Stimulated activated memory B cell treated with anti-CD40 and anti-IgM and Interleukin-4, amounts not matched to agents 10 μg/mL and 1 μg/mL and 100 μg/mL, for 72 hours (primary cell): ENCODE results near the gene SLC44A4.
"Not testable (repeated sequence)": the region's sequence is repeated elsewhere in the genome, so short reads cannot be mapped to it uniquely, and the experiment has no call there.

ENCODE experiments used
- ATAC-seq: fragments of 150-1000 bp; cut with Tn5 transposase; 2 replicates; pipeline ENCODE4 v1.10.0; 2021
- H3K27ac Mint-ChIP-seq: one replicate; pipeline ENCODE4 v1.8.0; 2022; ENCODE audit warnings: mild to moderate bottlenecking, mixed read lengths
- H3K27me3 Mint-ChIP-seq: one replicate; pipeline ENCODE4 v1.8.0; 2022; ENCODE audit warnings: mixed read lengths
- H3K36me3 Mint-ChIP-seq: one replicate; pipeline ENCODE4 v1.8.0; 2022; ENCODE audit warnings: mixed read lengths
- H3K4me1 Mint-ChIP-seq: one replicate; pipeline ENCODE4 v1.8.0; 2022; ENCODE audit warnings: mixed read lengths
- H3K4me3 Mint-ChIP-seq: one replicate; pipeline ENCODE4 v1.8.0; 2022; ENCODE audit warnings: mild to moderate bottlenecking, moderate library complexity, mixed read lengths
- H3K9me3 Mint-ChIP-seq: one replicate; pipeline ENCODE4 v1.8.0; 2022; ENCODE audit warnings: mixed read lengths

SLC44A4 gene

DNA sequence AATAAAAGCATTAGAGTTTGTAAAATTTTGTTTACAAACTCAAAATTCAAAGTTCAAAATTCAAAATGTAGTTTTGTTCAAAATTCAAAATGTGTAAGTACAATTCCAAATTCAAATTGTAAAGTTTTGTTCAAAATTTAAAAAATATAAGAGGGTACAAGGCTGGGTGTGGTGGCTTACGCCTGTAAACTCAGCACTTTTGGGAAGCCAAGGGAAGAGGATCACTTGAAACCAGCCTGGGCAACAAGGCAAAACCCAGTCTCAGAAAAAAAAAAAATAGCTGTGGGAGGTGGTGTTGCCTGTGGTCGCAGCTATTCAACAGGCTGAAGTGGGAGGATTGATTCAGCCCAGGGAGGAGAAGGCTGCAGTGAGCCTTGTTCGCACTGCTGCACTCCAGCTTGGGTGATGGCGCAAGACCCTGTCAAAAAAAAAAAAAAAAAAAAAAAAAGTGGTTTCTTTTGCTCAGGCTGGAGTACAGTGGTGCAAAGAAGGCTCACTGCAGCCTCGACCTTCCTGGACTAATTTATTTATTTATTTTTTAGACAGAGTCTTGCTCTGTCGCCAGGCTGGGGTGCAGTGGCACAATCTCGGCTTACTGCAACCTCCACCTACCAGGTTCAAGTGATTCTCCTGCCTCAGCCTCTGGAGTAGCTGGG, 28.5 kb upstream of the SLC44A4 start:
- no peaks in the 10 kb centered on the region for H3K36me3 Mint-ChIP-seq
- H3K4me3 Mint-ChIP-seq = no peak overlapping the region
- no peak overlapping the region for H3K27ac Mint-ChIP-seq
- peaks cover 5% of the 10 kb centered on the region for H3K27me3 Mint-ChIP-seq
- no peak for ATAC-seq
- H3K9me3 Mint-ChIP-seq = no peaks in the 10 kb centered on the region
- H3K4me1 Mint-ChIP-seq = peaks cover 20% of the 10 kb centered on the region

DNA sequence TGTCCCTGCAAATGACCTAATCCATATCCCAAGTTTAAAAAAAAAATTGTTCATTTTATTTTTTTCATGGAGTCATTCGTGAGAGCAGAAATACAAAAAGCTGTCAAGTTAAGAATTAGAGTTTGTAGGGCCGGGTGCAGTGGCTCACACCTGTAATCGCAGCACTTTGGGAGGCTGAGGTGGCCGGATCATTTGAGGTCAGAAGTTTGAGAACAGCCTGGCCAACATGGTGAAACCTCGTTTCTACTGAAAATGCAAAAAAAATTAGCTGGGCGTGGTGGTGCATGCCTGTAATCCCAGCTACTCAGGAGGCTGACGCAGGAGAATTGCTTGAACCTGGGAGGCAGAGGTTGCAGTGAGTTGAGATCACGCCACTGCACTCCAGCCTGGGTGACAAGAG, 27.9 kb upstream of the SLC44A4 start:
- H3K4me3 Mint-ChIP-seq, H3K9me3 Mint-ChIP-seq, H3K27ac Mint-ChIP-seq, ATAC-seq, H3K36me3 Mint-ChIP-seq, H3K27me3 Mint-ChIP-seq: not testable (repeated sequence)
- peaks cover 21% of the 10 kb centered on the region for H3K4me1 Mint-ChIP-seq

DNA sequence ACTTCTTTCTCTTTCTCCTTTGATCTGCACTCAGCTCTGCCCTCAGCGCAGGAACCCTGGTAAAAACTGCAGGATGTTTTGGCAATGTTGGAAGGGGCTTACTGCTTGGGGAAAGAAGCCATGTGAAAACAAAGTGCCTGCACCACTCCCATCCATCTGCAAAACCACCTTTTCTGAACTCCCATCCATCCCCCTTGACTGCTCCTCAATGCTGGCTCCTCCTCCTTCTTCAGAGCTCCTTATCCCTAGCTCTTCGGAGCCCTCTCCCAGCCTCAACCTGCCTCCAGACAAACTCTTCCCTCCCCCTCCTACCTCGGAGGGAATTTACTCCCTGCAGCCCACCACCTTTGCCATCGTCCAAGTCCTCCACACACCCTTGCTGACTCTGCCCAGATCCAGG, 27.3 kb upstream of the SLC44A4 start:
- Mint-ChIP-seq H3K36me3 (no peaks in the 10 kb centered on the region), H3K27ac (no peak overlapping the region), H3K4me3 (no peak overlapping the region), H3K9me3 (no peaks in the 10 kb centered on the region), H3K4me1 (peaks cover 21% of the 10 kb centered on the region), H3K27me3 (no peaks in the 10 kb centered on the region)
- ATAC-seq = no peak

DNA sequence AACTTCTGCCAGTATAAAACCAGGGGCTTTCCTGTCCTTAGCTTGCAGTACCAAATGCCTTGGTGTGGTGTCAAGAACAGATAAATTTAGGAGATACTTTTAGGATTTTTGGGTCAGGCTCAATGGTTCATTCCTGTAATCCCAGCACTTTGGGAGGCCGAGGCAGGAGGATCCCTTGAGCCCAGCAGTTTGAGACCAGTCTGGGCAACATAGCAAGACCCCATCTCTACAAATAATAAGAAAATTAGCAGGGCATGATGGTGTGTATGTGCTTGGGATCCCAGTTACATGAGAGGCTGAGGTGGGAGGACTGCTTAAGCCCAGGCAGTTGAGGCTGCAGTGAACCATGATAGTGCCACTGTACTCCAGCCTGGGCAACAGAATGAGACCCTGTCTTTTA, 26.2 kb upstream of the SLC44A4 start:
- no peak overlapping the region for H3K4me3 Mint-ChIP-seq
- peaks cover 17% of the 10 kb centered on the region for H3K4me1 Mint-ChIP-seq
- no peaks in the 10 kb centered on the region for H3K27me3 Mint-ChIP-seq
- no peaks in the 10 kb centered on the region for H3K9me3 Mint-ChIP-seq
- no peaks in the 10 kb centered on the region for H3K36me3 Mint-ChIP-seq
- H3K27ac Mint-ChIP-seq = no peak overlapping the region
- ATAC-seq = no peak

DNA sequence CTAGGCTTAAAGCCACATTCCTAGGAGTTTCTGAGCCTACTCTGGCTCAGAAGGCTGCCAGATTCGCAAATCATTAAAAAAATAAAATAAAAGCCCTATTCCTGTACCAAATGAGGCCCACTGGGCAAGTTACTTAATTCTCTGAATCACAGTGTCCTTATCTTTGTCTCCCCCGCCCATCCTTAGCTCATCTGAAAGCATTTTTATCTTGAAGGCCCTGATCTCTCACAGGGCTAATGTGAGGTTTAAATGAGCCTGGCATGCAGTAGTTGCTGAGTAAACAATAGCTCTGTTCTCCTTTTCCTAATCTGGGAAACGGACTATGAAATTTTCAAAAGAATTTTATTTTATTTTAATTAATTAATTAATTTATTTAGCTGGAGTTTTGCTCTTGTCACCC, 25.2 kb upstream of the SLC44A4 start:
- H3K27ac Mint-ChIP-seq = no peak overlapping the region

DNA sequence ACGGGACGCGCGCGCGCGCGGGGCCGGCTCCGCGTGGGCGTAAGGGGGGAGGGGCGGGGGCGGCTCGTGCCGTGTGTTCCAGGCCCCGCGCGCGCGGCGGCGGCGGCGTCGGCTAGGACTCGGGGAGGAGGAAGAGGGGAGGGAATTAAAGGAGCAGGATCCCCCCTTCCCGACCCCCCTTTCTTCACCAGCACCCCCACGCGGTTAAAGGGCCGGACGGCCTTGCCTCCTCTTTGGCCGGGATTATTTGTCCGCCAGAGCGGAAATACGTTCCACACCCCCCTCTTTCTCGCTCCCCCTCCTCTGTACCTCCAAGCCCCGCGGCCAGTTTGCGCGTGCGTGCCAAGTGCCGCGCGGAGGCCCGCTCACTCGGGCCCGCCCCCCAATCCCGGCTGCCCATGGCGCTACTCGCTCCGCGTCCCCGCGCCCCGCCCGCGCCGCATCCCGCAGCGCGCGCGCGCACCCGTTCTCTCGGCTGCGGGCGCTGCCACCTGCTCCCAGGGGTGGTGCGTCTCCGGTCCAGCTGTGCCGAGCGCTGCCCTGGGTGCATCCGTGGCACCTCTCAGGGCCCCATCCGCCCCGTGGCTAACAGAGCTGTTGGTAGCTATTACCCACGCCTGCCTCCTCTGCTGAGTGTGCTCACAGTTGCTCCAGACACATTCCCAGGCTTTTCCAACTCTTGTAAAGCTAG, 23.3 kb upstream of the SLC44A4 start, which contains the start of gene ZBTB12:
ZBTB12 (minus strand) TSS at position 134 of the 691 bp plus-strand sequence. CDS start 781 bp downstream, outside the sequence.
- H3K27me3 Mint-ChIP-seq = no peaks in the 10 kb centered on the region
- H3K9me3 Mint-ChIP-seq = no peaks in the 10 kb centered on the region
- peak within 1 kb of the TSS; percentile 92 for H3K4me3 Mint-ChIP-seq
- no peaks in the 10 kb centered on the region for H3K36me3 Mint-ChIP-seq
- H3K27ac Mint-ChIP-seq = peak within 1 kb of the TSS; percentile 73
- peaks cover 31% of the 10 kb centered on the region for H3K4me1 Mint-ChIP-seq
- ATAC-seq = peak; percentile 78

More for the DNA sequence above, 25.2 kb upstream of the SLC44A4 start:
- Mint-ChIP-seq H3K4me3 (no peak overlapping the region), H3K4me1 (peaks cover 25% of the 10 kb centered on the region), H3K27me3 (no peaks in the 10 kb centered on the region), H3K36me3 (no peaks in the 10 kb centered on the region), H3K9me3 (no peaks in the 10 kb centered on the region)
- no peak for ATAC-seq

DNA sequence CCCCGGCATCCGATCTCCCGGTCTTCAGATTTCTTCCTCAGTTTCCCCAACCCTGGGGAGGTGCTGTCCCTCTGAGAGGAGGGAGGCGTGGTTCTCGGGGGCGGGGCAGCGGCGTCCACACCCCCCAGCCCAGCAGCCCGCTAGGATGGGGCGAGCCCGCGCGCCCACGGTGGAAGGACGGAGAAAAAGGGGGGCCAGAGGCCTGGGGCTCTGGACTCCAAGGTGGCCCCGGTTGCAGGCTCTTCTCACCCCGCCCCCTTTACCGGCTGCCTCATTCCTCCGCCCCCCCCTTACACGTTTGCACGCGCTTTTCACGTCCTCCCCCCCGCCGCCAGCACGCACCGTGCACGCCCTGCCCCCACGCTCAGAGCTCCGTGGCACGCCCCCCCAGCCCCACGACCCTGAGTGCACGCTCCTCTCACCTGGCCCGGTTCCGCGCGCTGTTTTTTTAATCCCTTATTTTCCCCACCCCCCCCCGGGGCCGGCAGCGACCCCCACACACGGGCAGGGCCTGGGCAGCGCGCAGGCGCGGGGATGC, 22.7 kb upstream of the SLC44A4 start:
- H3K4me3 Mint-ChIP-seq = peak overlapping the region; percentile 92
- H3K27me3 Mint-ChIP-seq = no peaks in the 10 kb centered on the region
- no peaks in the 10 kb centered on the region for H3K36me3 Mint-ChIP-seq
- H3K9me3 Mint-ChIP-seq = no peaks in the 10 kb centered on the region
- ATAC-seq = peak; percentile 61
- peaks cover 35% of the 10 kb centered on the region for H3K4me1 Mint-ChIP-seq
- peak overlapping the region; percentile 73 for H3K27ac Mint-ChIP-seq

DNA sequence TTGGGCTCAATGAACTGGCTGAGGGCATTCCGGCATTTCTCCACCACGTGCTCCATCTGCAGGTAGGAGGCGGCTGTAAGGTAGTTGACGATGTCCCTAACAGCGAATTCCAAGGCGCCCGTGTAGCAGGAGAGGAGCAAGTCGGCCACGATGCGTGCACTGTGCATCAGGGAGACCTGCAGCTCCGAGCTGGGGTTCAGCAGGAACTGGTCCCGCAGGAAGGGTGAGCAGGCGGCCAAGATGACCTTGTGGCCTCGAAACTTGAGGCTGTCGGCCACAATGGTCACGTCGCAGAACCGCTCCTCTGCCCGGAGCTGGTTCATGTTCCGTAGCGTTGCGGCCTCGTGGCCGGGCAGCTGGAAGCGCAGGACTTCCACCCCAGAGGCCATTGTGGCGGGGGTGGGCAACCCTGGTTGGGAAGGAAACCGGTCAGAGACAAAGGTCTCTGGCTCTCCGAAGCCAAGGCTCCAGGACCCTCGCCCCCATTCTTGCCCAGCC, 22.2 kb upstream of the SLC44A4 start:
- Mint-ChIP-seq H3K4me1 (peaks cover 40% of the 10 kb centered on the region), H3K9me3 (no peaks in the 10 kb centered on the region), H3K4me3 (peak overlapping the region; percentile 92), H3K27ac (peak overlapping the region; percentile 73), H3K27me3 (no peaks in the 10 kb centered on the region), H3K36me3 (peaks cover under 1% of the 10 kb centered on the region)
- no peak for ATAC-seq

DNA sequence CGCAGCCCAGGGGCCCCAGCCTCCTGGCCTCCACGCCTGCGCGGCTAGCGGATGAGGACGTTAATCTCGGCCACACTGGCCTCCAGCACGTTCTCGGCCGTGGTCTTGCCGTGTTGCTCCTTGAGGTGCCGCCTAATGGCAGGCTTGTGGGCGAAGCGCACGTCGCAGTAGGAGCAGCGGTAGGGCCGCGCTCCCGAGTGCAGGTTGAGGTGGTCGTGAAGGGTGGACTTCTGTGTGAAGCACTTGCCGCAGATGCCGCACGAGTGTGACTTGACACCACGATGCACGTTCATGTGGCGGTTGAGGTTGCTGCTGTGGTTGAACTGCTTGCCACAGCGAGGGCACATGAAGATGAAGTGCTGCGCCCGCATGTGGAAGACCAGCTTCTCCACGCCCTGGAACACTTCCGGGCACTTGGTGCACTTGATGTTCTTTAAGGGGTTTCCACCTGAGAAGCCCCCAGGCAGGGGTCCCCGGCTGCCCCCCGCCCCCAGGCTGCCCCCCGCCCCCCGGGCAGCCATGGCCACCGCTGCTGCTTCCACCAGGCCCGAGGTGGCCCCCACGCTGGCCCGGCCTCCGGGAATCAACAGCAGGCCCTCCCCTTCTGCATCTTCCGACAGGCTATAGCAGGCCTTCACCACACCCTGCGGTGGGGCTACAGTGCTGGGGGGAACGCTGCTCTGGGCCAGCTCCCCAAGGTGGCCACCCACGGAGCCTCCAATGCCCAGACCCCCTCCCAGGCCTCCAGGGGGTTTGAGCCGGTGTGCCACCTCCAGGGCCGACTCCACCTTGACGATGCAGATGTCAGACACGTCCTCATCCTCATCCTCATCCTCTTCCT, 21.3 kb upstream of the SLC44A4 start:
- H3K36me3 Mint-ChIP-seq = peaks cover 9% of the 10 kb centered on the region
- peaks cover 46% of the 10 kb centered on the region for H3K4me1 Mint-ChIP-seq
- no peaks in the 10 kb centered on the region for H3K9me3 Mint-ChIP-seq
- ATAC-seq = no peak
- peak overlapping the region; percentile 30 for H3K27ac Mint-ChIP-seq
- H3K4me3 Mint-ChIP-seq = peak overlapping the region; percentile 25
- H3K27me3 Mint-ChIP-seq = no peaks in the 10 kb centered on the region

DNA sequence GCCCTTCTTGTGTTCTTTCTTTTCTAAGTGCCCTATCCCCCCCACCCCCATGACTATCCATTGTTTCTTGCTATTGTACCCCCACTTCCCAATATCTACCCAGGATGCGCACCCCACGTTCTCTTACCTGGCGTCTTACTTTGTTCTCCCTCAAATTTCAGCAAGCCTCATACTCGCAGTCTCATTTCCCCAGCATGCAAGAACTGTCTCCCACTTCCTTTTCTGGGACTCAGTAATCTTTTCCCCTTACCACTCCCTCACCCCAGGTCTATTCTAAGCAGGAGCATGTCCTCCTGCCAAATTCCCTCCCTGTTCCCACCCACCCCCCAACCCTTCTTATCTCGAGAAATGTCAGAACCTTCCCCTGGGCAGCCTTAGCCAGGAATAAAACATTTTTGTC, 20.4 kb upstream of the SLC44A4 start:
- Mint-ChIP-seq H3K4me1 (peaks cover 46% of the 10 kb centered on the region), H3K9me3 (no peaks in the 10 kb centered on the region), H3K27ac (peak overlapping the region; percentile 91), H3K36me3 (peaks cover 9% of the 10 kb centered on the region), H3K4me3 (peak overlapping the region; percentile 40), H3K27me3 (no peaks in the 10 kb centered on the region)
- no peak for ATAC-seq

DNA sequence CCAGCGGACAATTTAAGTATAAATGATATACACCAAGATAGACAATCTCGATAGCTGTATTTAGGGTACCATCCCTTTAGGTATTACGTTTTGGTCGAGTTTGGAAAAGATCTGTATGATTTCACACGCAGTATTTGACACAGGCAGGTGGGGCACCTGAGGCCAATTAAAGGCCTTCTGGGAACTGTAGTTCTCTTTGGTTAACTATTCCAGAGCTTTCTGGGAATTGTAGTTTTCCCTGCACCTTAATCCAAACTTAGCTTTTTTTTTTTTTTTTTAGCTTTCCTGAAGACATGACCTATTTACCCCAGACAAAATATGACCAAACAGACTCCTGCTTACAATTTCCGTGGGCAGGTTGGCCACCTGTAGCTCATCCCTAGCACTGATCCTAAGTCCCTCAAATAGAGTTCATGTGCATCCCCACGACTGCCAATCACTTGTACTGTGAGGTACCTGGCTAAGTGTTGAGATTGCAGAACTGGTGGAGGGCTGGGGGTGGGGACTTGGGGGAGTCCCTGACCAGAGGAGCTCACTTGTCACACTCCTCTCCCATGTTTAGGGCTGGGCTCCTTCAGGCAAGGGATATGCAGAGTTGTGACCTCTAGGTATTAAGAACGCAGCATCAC, 19.7 kb upstream of the SLC44A4 start:
- Mint-ChIP-seq H3K27ac (peak overlapping the region; percentile 91), H3K4me1 (peaks cover 46% of the 10 kb centered on the region), H3K4me3 (peak overlapping the region; percentile 94), H3K27me3 (no peaks in the 10 kb centered on the region), H3K9me3 (no peaks in the 10 kb centered on the region), H3K36me3 (peaks cover 11% of the 10 kb centered on the region)
- ATAC-seq = peak; percentile 31

DNA sequence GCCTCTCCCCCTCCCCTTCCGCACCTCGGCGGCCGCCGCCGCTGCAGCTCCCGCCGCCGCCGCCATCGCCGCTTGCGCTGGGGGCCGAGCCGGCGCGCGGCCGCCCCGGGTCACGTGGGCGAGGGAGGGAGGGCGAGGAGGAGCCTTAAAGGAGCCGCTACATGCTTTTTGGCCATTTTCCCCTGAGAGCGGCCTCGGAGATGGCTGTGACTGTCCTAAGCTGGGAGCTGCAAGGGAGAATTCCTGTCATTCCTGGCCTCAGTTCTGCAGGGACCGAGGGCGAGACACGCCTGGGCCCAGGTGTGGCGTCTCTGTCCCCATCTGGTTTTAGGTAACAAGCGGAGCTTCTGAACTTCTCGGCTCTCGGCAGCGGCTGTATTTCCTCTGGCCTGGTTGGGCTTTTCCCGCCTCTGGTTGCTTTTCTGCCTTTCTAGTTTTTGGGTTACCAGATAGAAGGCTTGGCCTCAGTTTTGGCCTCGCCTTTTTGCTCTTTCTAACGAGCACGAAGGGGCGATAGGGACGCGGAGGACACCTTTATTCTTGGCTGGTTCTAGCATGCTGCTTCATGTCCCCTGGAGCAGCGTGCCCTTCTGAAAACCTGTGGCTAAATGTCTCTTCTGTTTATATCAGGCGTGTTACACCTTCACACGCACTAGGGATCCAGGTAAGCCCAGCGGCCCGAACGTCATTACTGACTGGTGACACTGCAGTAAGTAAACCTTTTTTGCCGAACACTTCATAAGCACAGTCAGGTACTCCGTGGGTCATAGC, 19.0 kb upstream of the SLC44A4 start, which contains the start of gene EHMT2:
EHMT2 (minus strand) TSS at position 87 of the 771 bp plus-strand sequence; CDS start at position 66, 21 bp downstream.
- H3K27me3 Mint-ChIP-seq = no peaks in the 10 kb centered on the region
- no peaks in the 10 kb centered on the region for H3K9me3 Mint-ChIP-seq
- peak; percentile 74 for ATAC-seq
- H3K27ac Mint-ChIP-seq = peak within 1 kb of the TSS; percentile 91
- H3K36me3 Mint-ChIP-seq = peaks cover 17% of the 10 kb centered on the region
- peak within 1 kb of the TSS; percentile 94 for H3K4me3 Mint-ChIP-seq
- peaks cover 41% of the 10 kb centered on the region for H3K4me1 Mint-ChIP-seq

DNA sequence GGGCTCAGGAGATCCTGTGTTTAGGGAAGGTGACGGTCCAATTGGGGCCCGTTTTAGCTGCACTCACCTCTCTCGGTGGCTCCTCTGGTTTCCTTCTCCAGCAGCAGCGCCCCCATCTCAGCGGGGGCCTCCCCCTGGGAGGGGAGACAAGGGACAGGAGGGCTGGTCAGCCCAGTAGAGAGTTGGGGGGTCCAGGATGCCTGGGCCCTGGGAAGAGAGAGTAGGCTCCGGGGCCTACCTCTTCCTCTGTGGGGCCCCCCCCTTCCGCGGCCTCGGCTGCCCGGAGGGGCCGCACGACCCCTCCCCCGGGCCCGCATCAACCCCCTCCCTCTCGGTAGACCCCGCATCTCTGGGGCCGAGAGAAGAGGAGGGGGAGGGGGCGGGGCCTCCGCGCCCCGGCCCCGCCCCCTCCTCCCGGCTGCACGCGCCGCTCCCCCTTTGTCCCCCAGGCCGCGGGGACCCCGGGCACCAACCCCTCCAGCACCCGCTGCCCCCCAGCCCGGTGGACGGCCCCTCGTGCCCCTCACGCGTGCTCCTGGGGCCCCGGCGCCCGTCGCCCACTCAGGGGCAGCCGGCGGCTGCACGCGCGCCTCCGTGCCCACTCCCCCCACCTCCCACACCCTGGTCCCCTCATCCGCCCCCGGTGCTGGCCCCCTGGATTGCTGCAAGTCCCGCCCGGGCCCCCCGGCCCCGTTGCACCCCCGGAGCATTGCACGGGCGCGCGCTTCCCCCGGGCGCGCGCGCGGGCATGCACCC, 18.2 kb upstream of the SLC44A4 start:
- Mint-ChIP-seq H3K27ac (peak overlapping the region; percentile 91), H3K9me3 (no peaks in the 10 kb centered on the region), H3K36me3 (peaks cover 25% of the 10 kb centered on the region), H3K4me3 (peak overlapping the region; percentile 94), H3K27me3 (no peaks in the 10 kb centered on the region), H3K4me1 (peaks cover 35% of the 10 kb centered on the region)
- peak; percentile 42 for ATAC-seq
